Measurements from ENCODE around the gene LCN2. TPM values are rescaled to one million over a fixed set of nuclear protein-coding genes. Genes with fewer than 3 reads are reported as not detected.

LCN2 gene
- total RNA-seq, 1 experiment from 2014 or later: 537 TPM

- Histone ChIP-seq H3K27ac (peak within 1 kb of the TSS; percentile 66), H3K9me2 (ENCODE audit: insufficient read depth) (no peaks in the 10 kb centered on the region), H3K79me2 (ENCODE audit: low read depth) (peaks cover 42% of the 10 kb centered on the region), H3K4me1 (replicated peaks; ENCODE audit: insufficient read depth) (peaks cover 22% of the 10 kb centered on the region), H4K20me1 (ENCODE audit: insufficient read depth) (peaks cover 16% of the 10 kb centered on the region), H3K9me3 (ENCODE audit: insufficient read depth, low read depth) (no peaks in the 10 kb centered on the region), H3K27me3 (ENCODE audit: insufficient read depth, low read depth) (no peaks in the 10 kb centered on the region), H3F3A (ENCODE audit: insufficient read depth, low read depth) (peaks cover 13% of the 10 kb centered on the region; the same call in 1 of the 2 replicates), H3K4me2 (peak within 1 kb of the TSS; percentile 91), H3K36me3 (ENCODE audit: low read depth) (no peaks in the 10 kb centered on the region), H2AFZ (peak within 1 kb of the TSS; percentile 94), H3K4me3 (peak within 1 kb of the TSS; percentile 86)
- POLR2A ChIA-PET (ENCODE audit: unreplicated experiment): interaction anchor here (1.1 kb wide), 1 partner anchor 9 kb away, joined by 4 read pairs; no protein-coding TSS in a partner anchor
- peak; percentile 59 to 85 for DNase-seq
- TF ChIP-seq CTCF (conservative IDR thresholded peaks at IDR 0.05) (no peak), EZH2 (IDR thresholded peaks at IDR 0.05; ENCODE audit: low read depth) (no peak)
- intact Hi-C loops (cut with micrococcal nuclease; ENCODE audit: unreplicated experiment): loop anchor here (5.0 kb wide), 3 partner anchors 150 to 425 kb away; partner anchors contain the start of genes GOLGA2, SLC27A4, SPTAN1 and SWI5
- BruUV-seq (replicated peaks): no TSS peak
- CTCF ChIA-PET: interaction anchor here (0.7 kb wide), 1 partner anchor 9 kb away, joined by 10 read pairs; no protein-coding TSS in a partner anchor
Measured at GRCh38 chr9:128127568-128127989, 21.7 kb upstream of the LCN2 start, which contains the start of gene PTGES2. TSS of gene PTGES2 (minus strand) at chr9:128127729. CDS start at chr9:128127717, 12 bp downstream.

- no peaks in the 10 kb centered on the region for H3K9me2 ChIP-seq (ENCODE audit: insufficient read depth)
- no TSS peak for BruUV-seq (replicated peaks)
- POLR2A ChIA-PET (ENCODE audit: unreplicated experiment): interaction anchor here (0.5 to 1.5 kb wide), 7 partner anchors 9 to 199 kb away, joined by 3 to 14 read pairs (median 4); partner anchors contain the start of gene BBLN
- TF ChIP-seq CTCF (conservative IDR thresholded peaks at IDR 0.05): no peak
- no peak for TF ChIP-seq EZH2 (IDR thresholded peaks at IDR 0.05; ENCODE audit: low read depth)
- H3K4me3 ChIP-seq: peak overlapping the region; percentile 86
- H4K20me1 ChIP-seq (ENCODE audit: insufficient read depth): peaks cover 16% of the 10 kb centered on the region
- no peaks in the 10 kb centered on the region for H3K27me3 ChIP-seq (ENCODE audit: insufficient read depth, low read depth)
- peak overlapping the region; percentile 94 for H2AFZ ChIP-seq
- H3K79me2 ChIP-seq (ENCODE audit: low read depth): peaks cover 42% of the 10 kb centered on the region
- H3K36me3 ChIP-seq (ENCODE audit: low read depth): no peaks in the 10 kb centered on the region
- peak overlapping the region; percentile 66 for H3K27ac ChIP-seq
- H3K9me3 ChIP-seq (ENCODE audit: insufficient read depth, low read depth): no peaks in the 10 kb centered on the region
- intact Hi-C loops (cut with micrococcal nuclease; ENCODE audit: unreplicated experiment): loop anchor here (1.0 to 5.0 kb wide), 6 partner anchors 21 to 424 kb away; partner anchors contain the start of genes BBLN, GOLGA2, LCN2 and SLC27A4
- H3K4me1 ChIP-seq (replicated peaks; ENCODE audit: insufficient read depth): peaks cover 22% of the 10 kb centered on the region
- DNase-seq: peak; percentile 77 to 92
- H3F3A ChIP-seq (ENCODE audit: insufficient read depth, low read depth): peaks cover 13% of the 10 kb centered on the region; the same call in 1 of the 2 replicates
- peak overlapping the region; percentile 91 for H3K4me2 ChIP-seq
- CTCF ChIA-PET: interaction anchor here (0.6 to 1.4 kb wide), 6 partner anchors 8 to 343 kb away, joined by 3 to 10 read pairs (median 3); partner anchors contain the start of gene CDK9
Measured at GRCh38 chr9:128127990-128128835, 21.0 kb upstream of the LCN2 start.

Data from PC-9 (cell line).